NCI-H2029 treated with DMSO at 0.1 percent for 48 hours (cell line): ENCODE results near the gene PHF21A.

Source experiments
- DNase-seq: peaks from one replicate; lab custom pipeline; 2025; lab: John Stamatoyannopoulos, UW

Gene PHF21A

GRCh38 chr11:46121301-46121723 lies at the start of gene PHF21A:
TSS of gene PHF21A (minus strand) at chr11:46121454. CDS start at chr11:46084219, 37,235 bp downstream.
- DNase-seq, result peak; percentile 65

GRCh38 chr11:46170797-46171196 lies 49.5 kb upstream of the PHF21A start:
- no peak for DNase-seq

DNA sequence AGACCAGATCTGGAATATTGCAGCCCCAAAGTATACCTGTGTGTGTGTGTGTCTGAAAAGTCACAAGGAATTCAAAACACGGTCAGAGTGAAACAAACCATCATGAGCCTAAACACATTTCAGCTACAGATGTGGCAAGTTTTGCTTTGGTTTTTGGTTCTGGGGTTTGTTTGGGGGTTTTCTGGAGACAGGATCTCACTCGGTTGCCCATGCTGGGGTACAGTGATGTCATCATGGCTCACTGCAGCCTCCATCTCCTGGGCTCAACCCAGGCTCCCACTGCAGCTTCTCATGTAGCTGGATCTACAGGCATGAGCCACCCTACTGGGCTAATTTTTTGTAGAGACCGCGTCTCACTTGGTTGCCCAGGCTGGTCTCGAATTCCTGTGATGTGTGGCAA lies 41.4 kb upstream of the PHF21A start:
- no peak for DNase-seq

- no peak for DNase-seq
These were observed 39.9 kb upstream of the PHF21A start for GRCh38 chr11:46161201-46161600.

GRCh38 chr11:46160100-46160499 lies 38.8 kb upstream of the PHF21A start:
- DNase-seq, result no peak

GRCh38 chr11:46159680-46160079 lies 38.4 kb upstream of the PHF21A start:
- no peak for DNase-seq

DNA sequence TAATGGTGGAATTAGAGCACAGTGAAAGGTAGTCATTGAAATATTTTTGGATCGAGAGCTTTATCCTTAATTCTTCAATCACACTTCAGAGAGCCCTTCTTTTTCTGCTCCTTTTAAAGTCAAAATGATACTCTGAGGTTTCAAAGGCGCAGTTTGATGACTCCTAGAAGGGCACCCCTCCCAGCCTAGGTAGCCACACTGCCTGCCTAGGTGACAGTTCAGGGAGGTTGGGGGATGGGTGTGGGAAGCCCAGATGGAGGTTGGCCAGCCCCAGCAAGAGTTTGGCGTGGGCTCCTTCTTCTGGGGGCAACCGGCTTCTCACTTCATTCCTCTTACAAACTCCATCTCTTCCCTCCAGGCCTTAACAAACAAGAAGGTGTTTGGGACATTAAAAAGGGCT lies 28.6 kb upstream of the PHF21A start:
- no peak for DNase-seq

DNA sequence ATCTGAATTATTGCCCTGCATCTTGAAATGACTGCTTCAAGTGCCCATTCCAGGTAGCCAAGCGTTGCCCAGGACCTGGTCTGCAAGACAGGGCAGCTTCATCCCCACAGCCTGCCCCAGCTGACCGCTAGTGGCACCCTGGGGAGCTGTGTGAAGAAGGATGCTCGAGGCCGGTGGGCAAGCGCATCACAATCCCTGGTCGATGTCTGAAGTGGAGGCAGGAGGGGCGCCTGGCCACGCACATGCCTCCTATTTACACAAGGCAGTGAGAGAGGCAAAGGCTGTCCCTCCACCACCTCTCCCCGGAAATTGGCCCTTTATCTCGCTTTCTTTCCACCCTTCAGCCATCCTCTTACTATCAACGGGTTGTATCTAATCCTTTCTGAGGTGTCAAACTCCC lies 28.1 kb upstream of the PHF21A start:
- DNase-seq, result no peak

GRCh38 chr11:46144741-46145140 lies 23.5 kb upstream of the PHF21A start:
- no peak for DNase-seq

- no peak for DNase-seq
These were observed 22.0 kb upstream of the PHF21A start for GRCh38 chr11:46143049-46143806.

DNA sequence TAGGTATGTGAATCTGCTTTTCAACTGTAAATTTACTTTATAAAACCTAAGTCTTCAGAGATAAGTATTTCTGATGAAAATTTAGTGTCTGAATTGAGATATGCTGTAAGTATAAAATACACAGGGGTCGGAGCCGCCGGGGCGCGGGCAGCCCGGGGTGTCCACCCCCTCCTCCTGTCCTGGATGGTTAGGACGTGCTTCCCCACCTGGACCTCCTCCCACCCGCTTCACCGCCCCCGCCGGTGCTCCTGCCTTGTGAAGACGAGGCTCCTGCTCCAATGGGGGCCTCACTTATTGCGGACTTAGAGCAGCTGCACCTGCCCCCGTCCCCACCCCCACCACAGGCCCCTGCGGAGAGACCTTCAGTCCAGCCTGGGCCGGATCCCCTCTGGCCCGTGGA lies 21.3 kb upstream of the PHF21A start:
- DNase-seq, result no peak

GRCh38 chr11:46141597-46141996 lies 20.3 kb upstream of the PHF21A start:
- no peak for DNase-seq

DNA sequence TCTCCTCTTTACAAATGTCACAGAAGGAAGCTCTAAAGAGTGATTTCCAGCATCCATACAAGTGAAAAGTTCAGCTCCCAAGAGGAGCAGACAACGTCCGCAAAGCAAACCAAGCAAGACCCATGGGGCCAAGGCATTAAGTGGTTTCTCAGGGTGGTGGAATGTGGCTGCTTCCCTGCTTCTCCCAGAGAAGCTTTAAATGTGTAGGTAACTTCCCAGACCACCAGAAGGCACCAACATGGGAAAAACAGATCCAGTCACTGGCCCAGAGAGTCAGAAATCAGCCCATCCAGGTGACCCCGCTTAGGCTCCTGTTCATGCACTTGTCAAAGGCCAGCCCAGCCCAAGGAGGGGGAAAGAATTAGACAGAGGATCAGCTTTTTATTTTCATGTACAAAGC lies 13.3 kb upstream of the PHF21A start:
- DNase-seq, result no peak

DNA sequence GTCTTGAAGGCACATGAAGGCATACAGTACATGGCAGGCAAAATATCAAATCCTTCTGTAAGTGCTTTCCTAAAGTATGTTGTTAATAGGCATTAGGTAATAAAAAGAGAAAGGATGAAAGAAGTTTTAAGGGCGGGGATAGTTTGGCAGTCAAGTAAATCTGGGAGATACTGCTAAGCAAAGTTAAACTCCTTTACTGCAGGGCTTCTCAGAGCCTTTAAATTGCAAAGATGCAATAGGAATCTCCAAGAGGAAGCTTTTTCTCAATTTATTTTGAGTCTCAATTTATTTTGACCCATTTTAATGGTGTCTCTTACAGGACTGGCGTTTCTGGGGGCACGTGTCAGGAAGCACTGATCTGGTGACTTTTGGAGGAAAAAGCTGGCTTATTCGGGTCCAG lies 12.8 kb upstream of the PHF21A start:
- DNase-seq, result no peak

- no peak for DNase-seq
These were observed 11.9 kb upstream of the PHF21A start for GRCh38 chr11:46133119-46133518.

DNA sequence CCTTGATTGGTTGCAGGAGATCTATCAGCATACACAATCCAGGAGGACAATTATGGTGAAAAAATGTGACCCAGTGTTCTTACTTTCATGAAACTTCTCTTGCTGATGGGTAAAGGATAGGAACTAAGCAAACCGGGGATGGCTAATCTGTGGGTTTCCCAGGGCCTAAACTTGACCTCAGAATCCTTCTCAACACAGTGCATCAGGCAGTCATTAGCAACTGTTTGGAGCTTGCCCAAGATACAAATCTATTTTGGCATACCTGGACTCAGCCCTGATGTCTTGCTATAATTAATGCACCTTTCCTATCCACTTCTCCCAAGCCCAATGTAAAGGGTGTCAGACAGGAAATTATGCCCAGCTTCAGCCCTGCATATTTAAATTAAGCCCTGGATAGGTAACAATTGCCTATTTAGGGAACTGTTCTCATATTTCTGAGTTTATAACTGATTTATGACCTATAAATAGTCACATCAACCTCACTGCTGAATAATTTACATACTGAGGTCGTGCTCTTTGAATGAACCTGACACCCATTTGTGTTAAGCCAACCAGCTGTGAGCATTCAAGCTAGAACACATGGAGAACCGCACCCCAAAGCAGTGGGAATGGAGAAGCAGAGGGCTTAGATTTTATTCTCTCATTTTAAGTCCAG lies 9.2 kb upstream of the PHF21A start:
- no peak for DNase-seq

GRCh38 chr11:46129133-46129532 lies 7.9 kb upstream of the PHF21A start:
- DNase-seq, result no peak

GRCh38 chr11:46127150-46127638 lies 5.9 kb upstream of the PHF21A start:
- no peak for DNase-seq

GRCh38 chr11:46125284-46125683 lies 4.0 kb upstream of the PHF21A start:
- DNase-seq, result no peak

GRCh38 chr11:46122945-46123715 lies 1.9 kb upstream of the PHF21A start:
- no peak for DNase-seq

GRCh38 chr11:46121724-46122477 lies 647 bp upstream of the PHF21A start:
- DNase-seq, result peak; percentile 68
